ENCODE data around the gene CD22.

Gene CD22

DNA sequence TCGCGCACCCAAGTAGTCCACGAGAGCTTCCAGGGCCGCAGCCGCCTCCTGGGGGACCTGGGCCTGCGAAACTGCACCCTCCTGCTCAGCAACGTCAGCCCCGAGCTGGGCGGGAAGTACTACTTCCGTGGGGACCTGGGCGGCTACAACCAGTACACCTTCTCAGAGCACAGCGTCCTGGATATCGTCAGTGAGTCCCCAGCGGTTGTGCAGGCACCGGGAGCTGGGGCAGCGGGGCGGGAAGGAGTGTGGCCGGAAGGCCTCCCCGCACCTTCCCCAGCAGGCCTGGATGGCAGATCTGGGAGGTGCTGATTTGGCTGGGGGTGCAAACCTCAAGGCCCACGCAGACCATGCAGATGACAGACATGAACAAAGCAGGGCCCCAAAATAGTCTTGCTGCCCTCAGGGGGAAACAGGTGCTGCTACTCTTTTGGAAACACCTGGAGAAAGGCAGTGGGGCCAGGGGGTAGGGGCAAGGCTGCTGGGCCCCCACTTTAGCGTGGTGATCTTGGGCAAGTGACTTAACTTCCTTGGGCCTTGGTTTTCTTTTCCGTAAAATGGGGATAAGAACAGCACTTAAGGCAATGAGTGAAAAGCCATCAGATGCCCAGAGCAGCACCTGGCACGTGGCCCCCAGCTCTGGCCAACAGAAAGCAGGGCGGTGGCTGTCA lies 33.1 kb upstream of the CD22 start:
- no peak for DNase-seq (ENCODE audit: low read depth)

DNA sequence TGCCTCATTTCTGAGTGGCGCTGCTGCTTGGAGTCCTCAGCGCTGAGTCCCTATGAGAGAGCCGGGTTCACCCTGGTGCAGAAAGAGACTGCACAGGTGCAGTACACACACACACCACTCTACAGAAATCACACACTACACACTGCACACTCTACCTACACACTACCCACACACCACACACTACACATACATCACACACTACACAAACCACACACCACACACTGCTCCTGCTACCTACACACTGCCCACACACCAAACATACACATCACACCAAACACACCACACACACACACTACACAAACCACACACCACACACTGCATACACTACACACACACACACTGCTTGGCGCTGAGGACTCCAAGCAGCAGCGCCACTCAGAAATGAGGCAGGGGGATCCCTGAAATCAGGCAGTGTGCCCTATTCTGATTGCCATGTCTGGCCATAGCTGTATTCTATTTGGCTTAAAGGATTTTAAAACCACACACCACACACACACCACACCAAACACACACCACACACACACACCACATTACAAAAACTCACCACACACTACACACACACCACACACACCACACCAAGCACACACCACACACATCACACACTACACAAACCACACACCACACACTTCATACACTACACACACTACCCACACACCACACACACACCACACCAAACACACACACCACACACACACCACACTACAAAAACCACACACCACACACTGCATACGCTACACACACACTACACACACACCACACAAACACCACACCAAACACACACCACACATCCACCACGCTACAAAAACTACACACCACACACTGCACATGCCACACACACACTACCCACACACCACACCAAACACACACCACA lies 32.1 kb upstream of the CD22 start:
- no peak for DNase-seq (ENCODE audit: low read depth)

DNA sequence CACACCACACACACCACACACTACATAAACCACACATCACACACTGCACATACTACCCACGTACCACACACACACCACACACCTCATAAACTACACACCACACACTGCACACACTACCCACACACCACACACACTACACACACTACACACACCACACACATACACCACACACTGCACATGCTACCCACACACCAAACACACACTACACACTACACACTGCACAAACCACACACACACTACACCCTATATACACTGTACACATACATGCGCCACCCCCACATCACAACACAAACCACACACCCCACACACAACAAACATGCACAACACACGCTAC lies 31.5 kb upstream of the CD22 start:
- DNase-seq (ENCODE audit: low read depth): no peak

DNA sequence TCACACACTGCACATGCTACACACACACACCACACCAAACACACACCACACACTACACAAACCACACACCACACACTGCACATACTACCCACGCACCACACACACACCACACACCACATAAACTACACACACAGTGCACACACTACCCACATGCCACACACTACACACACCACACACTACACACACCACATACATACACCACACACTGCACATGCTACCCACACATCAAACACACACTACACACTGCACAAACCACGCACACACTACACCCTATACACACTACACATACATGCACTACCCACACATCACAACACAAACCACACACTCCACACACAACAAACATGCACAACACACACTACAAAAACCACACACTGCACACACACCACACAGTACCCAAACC lies 31.1 kb upstream of the CD22 start:
- DNase-seq (ENCODE audit: low read depth): no peak

DNA sequence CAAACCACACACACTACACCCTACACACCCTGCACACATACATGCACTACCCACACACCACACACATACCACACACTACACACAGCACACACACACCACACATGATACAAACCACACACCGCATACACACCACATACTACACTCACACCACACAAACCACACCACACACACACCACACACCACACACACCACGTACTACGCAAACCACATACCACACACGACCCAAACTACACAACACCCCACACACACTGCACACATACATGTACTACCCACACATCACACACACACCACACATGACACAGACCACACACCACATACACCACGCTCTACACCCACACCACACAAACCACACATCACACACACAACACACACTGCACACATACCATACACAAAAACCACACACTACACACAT lies 30.4 kb upstream of the CD22 start:
- no peak for DNase-seq (ENCODE audit: low read depth)

DNA sequence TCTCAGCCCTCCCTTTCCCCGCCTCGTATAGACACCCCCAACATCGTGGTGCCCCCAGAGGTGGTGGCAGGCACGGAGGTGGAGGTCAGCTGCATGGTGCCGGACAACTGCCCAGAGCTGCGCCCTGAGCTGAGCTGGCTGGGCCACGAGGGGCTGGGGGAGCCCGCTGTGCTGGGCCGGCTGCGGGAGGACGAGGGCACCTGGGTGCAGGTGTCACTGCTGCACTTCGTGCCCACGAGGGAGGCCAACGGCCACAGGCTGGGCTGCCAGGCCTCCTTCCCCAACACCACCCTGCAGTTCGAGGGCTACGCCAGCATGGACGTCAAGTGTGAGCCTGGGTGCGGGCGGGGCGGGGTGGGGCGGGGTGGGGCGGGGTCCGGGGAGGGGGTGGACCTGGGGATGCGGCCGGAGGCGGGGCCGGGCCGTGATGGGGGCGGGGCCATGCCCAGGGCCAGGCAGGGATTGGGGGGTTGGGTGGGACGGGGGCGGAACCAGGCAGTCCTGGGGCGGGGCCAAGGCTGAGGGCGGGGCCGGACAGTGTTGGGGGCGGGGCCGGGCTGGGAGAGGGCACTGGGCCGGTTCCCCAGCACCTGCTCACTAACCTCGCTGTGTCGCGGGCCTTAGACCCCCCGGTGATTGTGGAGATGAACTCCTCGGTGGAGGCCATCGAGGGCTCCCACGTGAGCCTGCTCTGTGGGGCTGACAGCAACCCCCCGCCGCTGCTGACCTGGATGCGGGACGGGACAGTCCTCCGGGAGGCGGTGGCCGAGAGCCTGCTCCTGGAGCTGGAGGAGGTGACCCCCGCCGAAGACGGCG lies 29.3 kb upstream of the CD22 start:
- no peak for DNase-seq (ENCODE audit: low read depth)

DNA sequence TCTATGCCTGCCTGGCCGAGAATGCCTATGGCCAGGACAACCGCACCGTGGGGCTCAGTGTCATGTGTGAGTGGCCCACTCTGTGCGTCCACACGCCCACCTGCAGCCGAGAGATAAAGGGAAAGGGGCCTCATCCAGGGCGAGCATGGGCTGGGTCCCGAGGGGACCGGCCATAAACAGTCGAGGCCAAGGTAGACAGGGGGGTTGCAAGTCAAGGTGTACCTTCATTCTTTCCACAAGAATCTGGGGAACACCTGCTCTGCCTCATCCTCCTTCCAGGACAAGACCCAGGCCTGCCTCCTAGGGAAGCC lies 28.7 kb upstream of the CD22 start:
- no peak for DNase-seq (ENCODE audit: low read depth)

DNA sequence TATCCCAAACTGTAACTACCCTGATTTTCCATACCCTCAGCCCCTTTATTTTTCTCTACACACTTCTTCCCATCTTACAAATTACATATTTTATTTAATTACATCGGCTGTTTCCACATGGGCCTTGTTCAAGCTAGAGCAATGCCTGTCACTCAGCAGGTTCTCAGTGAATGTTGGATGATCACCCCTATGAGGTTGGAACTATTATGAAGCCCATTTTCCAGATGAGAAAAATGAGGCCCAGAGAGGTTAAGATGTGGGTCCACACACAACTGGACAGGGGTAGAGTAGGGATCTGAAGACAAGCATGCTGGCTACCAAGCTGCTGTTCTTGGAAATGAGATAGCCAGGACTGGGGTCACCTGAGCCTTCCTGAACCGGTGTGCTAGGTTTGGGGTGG lies 27.0 kb upstream of the CD22 start:
- DNase-seq (ENCODE audit: low read depth): no peak

DNA sequence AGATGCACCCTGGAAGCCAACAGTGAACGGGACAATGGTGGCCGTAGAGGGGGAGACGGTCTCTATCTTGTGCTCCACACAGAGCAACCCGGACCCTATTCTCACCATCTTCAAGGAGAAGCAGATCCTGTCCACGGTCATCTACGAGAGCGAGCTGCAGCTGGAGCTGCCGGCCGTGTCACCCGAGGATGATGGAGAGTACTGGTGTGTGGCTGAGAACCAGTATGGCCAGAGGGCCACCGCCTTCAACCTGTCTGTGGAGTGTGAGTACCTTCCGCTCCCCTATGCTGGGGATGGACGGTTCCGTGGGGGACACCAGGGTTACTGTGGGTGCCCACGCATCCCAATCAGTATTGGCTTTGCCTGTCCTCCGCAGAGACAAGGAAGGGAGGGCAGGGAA lies 26.5 kb upstream of the CD22 start:
- DNase-seq (ENCODE audit: low read depth): no peak

DNA sequence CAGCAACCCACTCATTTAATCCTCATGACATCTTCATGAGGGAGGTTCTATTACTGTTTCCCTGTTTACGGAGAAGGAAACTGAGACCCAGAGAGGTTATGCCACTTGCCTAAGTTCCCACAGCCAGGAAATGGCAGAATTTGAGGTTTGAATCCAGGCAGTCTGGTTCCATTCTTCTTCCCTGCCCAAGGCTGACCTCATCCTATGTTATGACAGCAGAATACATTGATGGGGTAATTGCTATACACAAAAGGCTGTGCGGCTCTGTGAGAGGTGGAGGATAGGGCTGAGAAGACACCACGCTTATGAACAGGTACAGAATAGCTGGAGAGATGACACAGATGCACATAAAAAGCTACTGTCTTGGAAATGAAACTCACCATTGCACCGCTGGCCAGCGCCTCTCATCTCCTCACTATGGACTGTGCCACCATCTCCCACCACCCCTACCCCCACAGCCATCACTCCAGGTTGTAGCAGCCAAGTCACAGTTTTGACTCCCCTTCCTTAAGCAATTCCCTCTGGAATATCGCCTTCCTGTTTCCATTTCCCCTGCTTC lies 25.6 kb upstream of the CD22 start:
- no peak for DNase-seq (ENCODE audit: low read depth)

DNA sequence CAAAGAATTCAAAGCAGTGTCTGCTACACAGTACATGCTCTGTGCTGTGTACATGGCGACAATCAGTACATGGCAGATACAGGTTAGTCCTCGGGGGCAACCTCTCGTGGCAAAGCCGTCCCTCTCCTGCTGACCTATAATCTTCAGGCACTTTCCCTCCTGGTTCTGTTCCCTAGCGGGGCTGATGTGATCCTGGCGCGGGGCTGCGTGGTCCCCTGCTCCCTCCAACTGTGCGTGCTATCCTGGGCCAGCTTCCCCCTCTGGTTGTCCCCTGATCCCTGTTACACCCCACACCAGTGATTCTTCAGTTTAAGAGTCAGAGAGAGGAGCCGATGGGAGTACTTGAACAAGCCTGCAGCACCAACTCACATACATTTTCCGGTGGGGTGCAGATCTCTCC lies 25.0 kb upstream of the CD22 start:
- no peak for DNase-seq (ENCODE audit: low read depth)

DNA sequence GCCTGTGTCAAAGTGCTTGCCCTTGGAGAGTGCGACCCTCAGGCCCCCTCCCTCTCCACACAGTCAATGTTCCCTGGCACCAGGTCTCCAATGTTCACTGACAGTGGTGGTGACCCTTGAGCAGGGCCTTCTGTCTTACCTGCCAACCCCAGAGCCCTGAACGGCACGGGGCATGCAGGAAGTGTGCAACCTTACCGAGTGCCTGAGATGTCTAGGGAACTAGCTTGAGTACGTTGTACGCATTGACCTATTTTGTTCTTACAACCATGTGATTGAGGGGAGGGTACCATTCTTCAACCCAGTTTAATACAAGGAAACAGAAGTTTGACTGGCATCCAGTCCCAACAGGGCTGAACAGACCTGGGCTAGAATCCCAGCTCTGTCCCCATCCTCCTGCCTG lies 23.8 kb upstream of the CD22 start:
- no peak for DNase-seq (ENCODE audit: low read depth)

DNA sequence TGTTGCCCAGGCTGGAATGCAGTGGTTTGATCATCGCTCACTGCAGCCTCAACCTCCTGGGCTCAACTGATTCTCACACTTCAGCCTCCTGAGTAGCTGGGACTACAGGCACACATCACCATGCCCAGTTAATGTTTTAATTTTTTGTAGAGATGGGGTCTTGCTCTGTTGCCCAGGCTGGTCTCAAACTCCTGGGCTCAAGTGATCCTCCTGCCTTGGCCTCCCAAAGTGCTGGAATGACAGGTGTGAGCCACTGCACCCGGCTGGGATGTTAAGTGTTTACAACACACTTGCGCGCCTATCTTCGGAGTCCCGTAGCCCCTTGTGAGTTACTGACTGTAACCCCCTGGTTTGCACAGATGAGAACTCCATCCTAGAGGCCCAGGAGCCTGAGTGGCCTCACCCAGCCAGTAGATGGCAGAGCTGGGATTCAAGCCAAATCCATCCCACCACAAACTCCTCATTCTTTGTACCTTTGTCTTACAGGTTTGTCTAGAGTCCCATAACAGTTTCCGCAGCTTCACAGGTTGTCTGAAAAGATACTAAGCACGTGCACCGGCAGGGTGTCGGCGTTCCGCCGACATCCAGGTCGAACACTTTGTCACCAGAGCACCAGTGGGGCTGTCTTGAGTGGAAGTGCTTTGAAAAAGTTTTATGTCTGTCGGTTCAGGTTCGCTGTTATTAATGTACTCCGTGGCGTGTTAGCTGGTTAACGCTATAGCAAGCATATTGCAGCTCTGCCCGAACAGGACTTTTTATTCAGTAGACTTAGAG lies 22.3 kb upstream of the CD22 start:
- no peak for DNase-seq (ENCODE audit: low read depth)

DNA sequence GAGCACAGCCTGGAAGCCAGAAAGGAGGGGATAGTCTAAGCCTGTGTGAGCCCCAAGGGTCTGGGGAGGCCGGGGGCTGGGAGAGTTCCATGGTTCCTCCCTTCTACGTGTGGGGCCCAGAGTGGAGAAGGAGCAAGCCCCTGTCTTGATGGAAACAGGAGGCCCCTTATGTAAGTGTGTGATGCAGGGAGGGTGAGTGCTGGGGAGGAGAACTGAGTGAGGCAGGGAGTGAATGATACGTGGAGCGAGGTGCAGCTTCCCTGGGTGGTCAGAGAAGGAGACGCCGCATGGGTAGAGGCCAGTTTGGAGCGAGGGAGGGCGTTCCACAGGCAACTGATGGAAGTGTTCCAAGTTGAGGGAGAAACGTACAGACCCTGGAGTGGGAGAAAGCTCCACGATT lies 21.1 kb upstream of the CD22 start:
- DNase-seq (ENCODE audit: low read depth): no peak

DNA sequence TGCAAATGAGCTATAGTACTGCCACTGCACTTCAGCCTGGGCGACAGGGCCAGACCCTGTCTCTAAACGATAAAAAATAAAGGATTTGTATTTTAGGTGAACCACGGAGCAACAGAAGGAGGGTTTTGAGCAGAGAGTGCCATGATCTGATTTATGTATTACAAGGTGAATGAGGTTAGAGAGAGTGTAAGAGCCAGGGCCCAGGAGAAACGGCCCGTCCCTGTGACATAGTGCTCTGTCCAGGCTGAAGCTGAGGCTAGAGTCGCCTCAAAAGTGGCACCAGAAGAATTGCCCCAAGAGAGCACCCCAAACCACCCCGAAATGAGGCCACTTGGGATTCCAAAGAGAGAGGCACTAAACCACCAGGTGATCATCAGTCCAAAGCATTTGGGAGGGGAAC lies 20.1 kb upstream of the CD22 start:
- no peak for DNase-seq (ENCODE audit: low read depth)

DNA sequence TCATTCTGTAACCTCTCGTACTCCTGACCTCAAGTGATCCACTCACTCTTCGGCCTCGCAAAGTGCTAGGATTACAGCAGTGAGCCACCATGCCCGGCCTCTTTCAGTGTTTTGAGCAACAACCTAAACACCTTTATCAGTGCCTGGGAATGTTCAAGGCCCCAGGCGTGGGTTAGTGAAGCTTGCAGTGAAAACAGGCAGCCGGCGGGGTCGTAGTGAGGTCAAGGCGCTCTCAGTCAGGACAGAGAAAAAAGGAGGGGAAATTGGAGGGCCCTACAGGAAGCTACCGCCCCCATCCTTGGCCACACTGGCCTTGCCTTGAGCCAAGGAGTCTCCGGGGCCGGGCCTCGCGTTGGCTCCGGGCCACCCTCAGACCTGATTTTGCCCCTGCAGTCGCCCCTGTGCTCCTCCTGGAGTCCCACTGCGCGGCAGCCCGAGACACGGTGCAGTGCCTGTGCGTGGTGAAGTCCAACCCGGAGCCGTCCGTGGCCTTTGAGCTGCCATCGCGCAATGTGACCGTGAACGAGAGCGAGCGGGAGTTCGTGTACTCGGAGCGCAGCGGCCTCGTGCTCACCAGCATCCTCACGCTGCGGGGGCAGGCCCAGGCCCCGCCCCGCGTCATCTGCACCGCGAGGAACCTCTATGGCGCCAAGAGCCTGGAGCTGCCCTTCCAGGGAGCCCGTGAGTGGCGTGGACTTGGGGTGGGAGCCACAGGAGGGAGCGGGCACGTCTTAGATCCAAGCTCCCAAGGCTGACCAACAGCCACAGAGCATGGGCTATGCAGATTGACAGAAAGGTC lies 19.3 kb upstream of the CD22 start:
- DNase-seq (ENCODE audit: low read depth): no peak

DNA sequence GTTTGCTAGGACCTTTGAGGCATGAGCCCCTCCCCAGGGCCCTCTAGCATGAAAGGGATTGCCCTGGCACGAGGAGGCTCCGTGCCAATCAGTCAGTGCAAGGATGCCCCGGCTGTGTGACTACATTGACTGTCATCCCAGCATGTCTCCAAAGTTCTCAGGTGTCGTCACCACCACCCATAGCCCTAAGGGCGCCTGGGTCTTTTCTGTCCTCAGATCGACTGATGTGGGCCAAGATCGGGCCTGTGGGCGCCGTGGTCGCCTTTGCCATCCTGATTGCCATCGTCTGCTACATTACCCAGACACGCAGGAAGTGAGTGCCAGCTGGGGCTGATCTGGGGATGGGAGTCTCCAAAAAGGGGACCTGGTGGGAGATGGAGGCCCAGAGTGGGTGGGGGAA lies 18.7 kb upstream of the CD22 start:
- DNase-seq (ENCODE audit: low read depth): no peak

DNA sequence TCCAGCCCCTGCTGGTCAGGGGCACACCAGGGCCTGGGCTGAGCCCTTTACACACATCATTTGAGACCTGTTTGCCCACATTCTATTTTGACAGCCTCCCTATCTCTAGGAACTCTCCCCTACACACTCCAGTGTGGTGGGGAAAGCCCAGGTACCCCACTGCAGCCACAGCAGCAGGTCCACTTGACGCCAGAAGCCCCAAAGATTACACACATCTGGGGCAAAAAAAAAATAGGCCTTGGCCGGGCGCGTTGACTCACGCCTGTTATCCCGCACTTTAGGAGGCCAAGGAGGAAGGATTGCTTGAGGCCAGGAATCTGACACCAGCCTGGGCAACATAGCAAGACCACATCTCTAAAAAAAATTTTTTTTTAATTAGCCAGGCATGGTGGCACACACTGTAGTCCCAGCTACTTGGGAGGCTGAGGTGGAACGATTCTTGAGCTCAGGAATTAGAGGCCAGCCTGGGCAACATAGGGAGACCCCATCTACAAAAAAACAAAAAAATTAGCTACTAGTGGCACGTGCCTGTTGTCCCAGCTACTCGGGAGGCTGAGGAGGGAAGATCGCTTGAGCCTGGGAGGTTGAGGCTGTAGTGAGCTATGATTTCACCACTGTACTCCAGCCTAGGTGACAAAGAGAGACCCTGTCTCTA lies 18.0 kb upstream of the CD22 start:
- no peak for DNase-seq (ENCODE audit: low read depth)

DNA sequence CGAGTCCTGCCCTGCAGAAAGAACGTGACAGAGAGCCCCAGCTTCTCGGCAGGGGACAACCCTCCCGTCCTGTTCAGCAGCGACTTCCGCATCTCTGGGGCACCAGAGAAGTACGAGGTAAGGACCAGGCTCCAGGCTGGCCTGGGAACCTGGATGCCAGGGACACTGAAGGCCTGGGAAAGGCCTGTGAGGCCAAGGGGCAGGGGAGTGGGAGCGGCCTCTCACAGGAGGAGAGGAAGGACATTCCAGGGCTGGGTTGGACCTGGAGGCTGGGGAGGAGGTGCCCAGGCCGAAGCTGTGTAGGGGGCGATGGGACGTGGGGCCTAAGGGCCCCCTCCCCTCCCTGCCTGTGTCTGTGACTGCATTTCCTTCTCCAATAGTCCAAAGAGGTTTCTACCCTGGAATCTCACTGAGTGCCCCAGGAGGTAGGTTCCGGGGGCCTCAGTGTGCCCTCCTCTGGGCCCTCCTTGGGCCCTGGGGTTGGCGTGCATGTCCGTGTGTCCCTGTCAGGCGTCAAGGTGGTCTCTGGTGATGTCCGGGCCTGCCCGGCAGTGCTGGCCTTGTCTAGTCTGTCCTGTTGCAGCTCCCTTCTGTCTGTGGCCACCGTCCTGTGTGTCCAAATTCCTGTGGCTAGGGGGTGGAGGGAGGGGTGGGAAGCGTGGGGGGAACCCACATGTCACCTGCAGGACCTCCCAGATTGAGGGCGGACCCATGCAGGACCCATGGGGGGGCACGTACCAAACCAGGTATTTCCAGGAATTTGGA lies 16.9 kb upstream of the CD22 start:
- no peak for DNase-seq (ENCODE audit: low read depth)

DNA sequence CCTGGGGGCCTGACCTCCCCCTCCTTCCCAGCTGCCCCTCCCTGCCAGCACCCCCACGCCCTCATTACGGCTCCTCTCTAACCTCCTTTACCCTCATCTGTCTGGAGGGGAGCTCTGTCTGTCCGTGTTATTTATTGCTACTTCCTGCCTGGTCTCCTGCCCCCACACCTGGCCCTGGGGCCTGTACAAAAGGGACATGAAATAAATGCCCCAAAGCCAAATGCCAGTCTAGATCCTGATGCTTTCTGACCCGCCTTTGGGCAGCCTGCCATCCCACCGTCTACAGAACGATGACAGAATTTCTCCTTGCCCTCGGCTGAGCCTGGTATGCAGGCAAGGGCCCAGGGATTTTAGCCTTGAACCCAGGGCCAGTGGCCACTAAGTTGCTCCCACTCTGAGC lies 15.4 kb upstream of the CD22 start:
- DNase-seq (ENCODE audit: low read depth): no peak
